OCI-LY7 (cell line): Measurements from ENCODE around the gene CYP2E1. TPM values are rescaled to one million over a fixed set of nuclear protein-coding genes. Genes with fewer than 3 reads are reported as not detected.
"Not testable (repeated sequence)": the region's sequence is repeated elsewhere in the genome, so short reads cannot be mapped to it uniquely, and the experiment has no call there.

ENCODE experiments used
- BruUV-seq: library from RNA; stranded (reverse); fragments of 400-500 nt; replicated peaks from 2 replicates; lab custom pipeline; 2021; lab: Mats Ljungman, UMichigan
- CTCF ChIA-PET: fragments of 300-600 bp; sonication (Branson Sonifier 250); formaldehyde crosslinking; loops from one replicate; lab custom pipeline; 2022; ENCODE audit warnings: antibody characterized with exemption; ENCODE audit not compliant: unreplicated experiment; lab: Charles Lee
- POLR2A ChIA-PET: fragments of 300-600 bp; sonication (Branson Sonifier 250); formaldehyde crosslinking; loops from one replicate; lab custom pipeline; 2022; ENCODE audit warnings: antibody characterized with exemption; lab: Charles Lee
- DNase-seq: peaks from one replicate; pipeline ENCODE4 v3.0.0-alpha.2; 2015; ENCODE audit warnings: low spot score
- H2AFZ ChIP-seq: fragments of 200-600 bp; sonication (generic), shearing (Covaris generic); 2 replicates; pipeline ENCODE4 v1.6.1; 2014; ENCODE audit warnings: mild to moderate bottlenecking, antibody characterized with exemption, low read length, moderate library complexity
- H3K27ac ChIP-seq: fragments of 200-600 bp; sonication (generic); 2 replicates; pipeline ENCODE4 v1.5.1; 2014; ENCODE audit warnings: mixed run types, low read depth, mild to moderate bottlenecking, moderate library complexity, low read length, inconsistent platforms; ENCODE audit not compliant: poor library complexity, severe bottlenecking
- H3K36me3 ChIP-seq: fragments of 200-600 bp; sonication (generic); 2 replicates; pipeline ENCODE4 v1.6.1; 2014; ENCODE audit warnings: mild to moderate bottlenecking, antibody characterized with exemption, low read length, moderate library complexity, mixed read lengths; ENCODE audit not compliant: insufficient read depth
- H3K4me1 ChIP-seq: fragments of 200-600 bp; sonication (generic); 2 replicates; pipeline ENCODE4 v1.5.1; 2014; ENCODE audit warnings: mild to moderate bottlenecking, low read length; ENCODE audit not compliant: insufficient read depth, poor library complexity, severe bottlenecking
- H3K4me2 ChIP-seq: fragments of 200-600 bp; sonication (generic); 2 replicates; pipeline ENCODE4 v1.6.1; 2014; ENCODE audit warnings: mild to moderate bottlenecking, low read length
- H3K4me3 ChIP-seq: fragments of 200-600 bp; sonication (generic); 2 replicates; pipeline ENCODE4 v1.5.1; 2014; ENCODE audit warnings: mild to moderate bottlenecking, low read depth, low read length; ENCODE audit not compliant: poor library complexity, severe bottlenecking
- H3K79me2 ChIP-seq: fragments of 200-600 bp; sonication (generic); 2 replicates; pipeline ENCODE4 v1.6.1; 2016; ENCODE audit warnings: low read depth, mild to moderate bottlenecking, low read length, moderate library complexity, mixed read lengths; ENCODE audit not compliant: insufficient read depth
- H3K9me2 ChIP-seq: fragments of 200-600 bp; sonication (generic); 2 replicates; pipeline ENCODE4 v1.6.1; 2016; ENCODE audit warnings: mild to moderate bottlenecking, low read length, mixed read lengths; ENCODE audit not compliant: insufficient read depth
- H3K9me3 ChIP-seq: fragments of 200-600 bp; sonication (generic); 2 replicates; pipeline ENCODE4 v1.6.1; 2014; ENCODE audit warnings: mild to moderate bottlenecking, mixed run types, low read length, mixed read lengths
- H4K20me1 ChIP-seq: fragments of 200-600 bp; sonication (generic); 2 replicates; pipeline ENCODE4 v1.6.1; 2014; ENCODE audit warnings: mild to moderate bottlenecking, antibody characterized with exemption, low read length, moderate library complexity, mixed read lengths; ENCODE audit not compliant: insufficient read depth
- CTCF ChIP-seq: fragments of 200-600 bp; sonication (generic); conservative IDR thresholded peaks from 2 replicates; pipeline ENCODE4 v1.5.1; 2014; ENCODE audit warnings: mild to moderate bottlenecking, antibody characterized with exemption, low read length, moderate library complexity, mixed read lengths
- EZH2phosphoT487 ChIP-seq: fragments of 200-600 bp; sonication (generic); IDR thresholded peaks from 2 replicates; pipeline ENCODE4 v1.6.1; 2018; ENCODE audit warnings: low read depth, borderline replicate concordance, mild to moderate bottlenecking, mixed run types, antibody characterized with exemption, low read length, moderate library complexity, mixed read lengths
- intact Hi-C: fragments of 100-400 bp; cut with micrococcal nuclease; formaldehyde crosslinking; loops from one replicate; pipeline ENCODE4 v1.10.0; 2022; ENCODE audit not compliant: unreplicated experiment
- total RNA-seq, 2 experiments: library from RNA; depleted of rRNA in 1 of 2; stranded (reverse); fragments of >200 nt in 1 of 2; shearing (Covaris generic) in 1 of 2; gene quantifications; 2 replicates each; pipeline ENCODE4 v1.2.3, GENCODE V29; 2014 to 2022

CYP2E1 gene
- total RNA-seq, 2 experiments from 2014 or later, result 1.7 to 1.9 TPM

GRCh38 chr10:133488354-133488753 is 38.8 kb upstream of the CYP2E1 start:
- POLR2A ChIA-PET, result no interaction called here
- intact Hi-C loops, result no loop called here
- H3K9me3 ChIP-seq, result peaks cover 26% of the 10 kb centered on the region
- no peak overlapping the region for H3K4me2 ChIP-seq
- H3K27ac ChIP-seq, result no peak overlapping the region
- no peaks in the 10 kb centered on the region for H4K20me1 ChIP-seq
- H3K36me3 ChIP-seq, result no peaks in the 10 kb centered on the region
- H3K9me2 ChIP-seq, result no peaks in the 10 kb centered on the region
- TF ChIP-seq CTCF (no peak), EZH2phosphoT487 (no peak)
- no peak for DNase-seq
- H3K79me2 ChIP-seq, result no peaks in the 10 kb centered on the region
- H3K4me3 ChIP-seq, result no peak overlapping the region
- CTCF ChIA-PET, result no interaction called here
- no peak overlapping the region for H2AFZ ChIP-seq
- peaks cover 8% of the 10 kb centered on the region for H3K4me1 ChIP-seq
- no TSS peak for BruUV-seq

- Histone ChIP-seq H3K4me2 (no peak overlapping the region), H3K9me3 (peaks cover 24% of the 10 kb centered on the region), H3K4me3 (no peak overlapping the region), H3K4me1 (peaks cover 8% of the 10 kb centered on the region), H4K20me1 (no peaks in the 10 kb centered on the region), H2AFZ (no peak overlapping the region), H3K27ac (no peak overlapping the region), H3K9me2 (no peaks in the 10 kb centered on the region), H3K36me3 (no peaks in the 10 kb centered on the region), H3K79me2 (no peaks in the 10 kb centered on the region)
- no peak for TF ChIP-seq CTCF
- TF ChIP-seq EZH2phosphoT487, result no peak
- no TSS peak for BruUV-seq
- intact Hi-C loops, result no loop called here
- ChIA-PET POLR2A (no interaction called here), CTCF (no interaction called here)
- DNase-seq, result no peak
Measured at GRCh38 chr10:133489816-133490588, 37.2 kb upstream of the CYP2E1 start.

GRCh38 chr10:133493562-133493961 is 33.6 kb upstream of the CYP2E1 start:
- H3K79me2 ChIP-seq, H4K20me1 ChIP-seq, DNase-seq, BruUV-seq, H3K4me1 ChIP-seq, H3K27ac ChIP-seq, H2AFZ ChIP-seq, CTCF ChIA-PET, H3K9me2 ChIP-seq, H3K36me3 ChIP-seq, H3K4me3 ChIP-seq, intact Hi-C loops, POLR2A ChIA-PET, H3K4me2 ChIP-seq: not testable (repeated sequence)
- 0 out of 2 replicates have a peak, but pooled peaks cover 11% of the 10 kb centered on the region for H3K9me3 ChIP-seq
